Activated CD8-positive, alpha-beta T cell treated with anti-CD3 and anti-CD28 coated beads for 36 hours (primary cell): ENCODE results near the gene ETFBKMT. TPM values are rescaled to one million over a fixed set of nuclear protein-coding genes. Genes with fewer than 3 reads are reported as not detected.
A peak's percentile ranks its signal among the peaks of the same experiment; 100 is the strongest.
"Not testable (repeated sequence)": the region's sequence is repeated elsewhere in the genome, so short reads cannot be mapped to it uniquely, and the experiment has no call there.

Experiments used
- ATAC-seq: fragments of 200-7000 bp; cut with Tn5 transposase; one replicate; pipeline ENCODE4 v1.10.0; 2021; ENCODE audit warnings: mild to moderate bottlenecking, moderate library complexity
- CTCF ChIA-PET: fragments of 350-600 bp; sonication (Branson Sonifier 250); formaldehyde crosslinking; loops from one replicate; lab custom pipeline; 2021; ENCODE audit warnings: antibody characterized with exemption; lab: Charles Lee
- POLR2A ChIA-PET: fragments of 350-600 bp; sonication (Branson Sonifier 250); formaldehyde crosslinking; loops from one replicate; lab custom pipeline; 2021; ENCODE audit warnings: antibody characterized with exemption; lab: Charles Lee
- DNase-seq: peaks from one replicate; pipeline ENCODE4 v3.0.0-alpha.2; 2020
- H3K27ac Mint-ChIP-seq: one replicate; pipeline ENCODE4 v1.8.0; 2021; ENCODE audit warnings: mild to moderate bottlenecking, mixed read lengths
- H3K27me3 Mint-ChIP-seq: one replicate; pipeline ENCODE4 v1.8.0; 2021; ENCODE audit warnings: mixed read lengths
- H3K36me3 Mint-ChIP-seq: one replicate; pipeline ENCODE4 v1.8.0; 2021; ENCODE audit warnings: low read depth, mixed read lengths
- H3K4me1 Mint-ChIP-seq: one replicate; pipeline ENCODE4 v1.8.0; 2021; ENCODE audit warnings: low read depth, mixed read lengths
- H3K4me3 Mint-ChIP-seq: one replicate; pipeline ENCODE4 v1.8.0; 2021; ENCODE audit warnings: mild to moderate bottlenecking, moderate library complexity, mixed read lengths
- H3K9me3 Mint-ChIP-seq: one replicate; pipeline ENCODE4 v1.8.0; 2021; ENCODE audit warnings: mixed read lengths
- intact Hi-C: fragments of 100-400 bp; cut with micrococcal nuclease; formaldehyde crosslinking; loops from one replicate; pipeline ENCODE4 v1.10.0; 2022
- total RNA-seq, 2 experiments: library from RNA; stranded (reverse); gene quantifications; one replicate each; pipeline ENCODE4 v1.2.3, GENCODE V29; 2021
- TF ChIP-seq, protein P1 (sequence below): fragments of 200-600 bp; IDR thresholded peaks from one replicate; pipeline ENCODE4 v1.8.0; 2022; ENCODE audit warnings: antibody characterized with exemption, mild to moderate bottlenecking

ETFBKMT gene
- total RNA-seq, 2 experiments from 2014 or later: 0.99 to 1.1 TPM

GRCh38 chr12:31664038-31664437 lies 4.5 kb downstream of the ETFBKMT start:
- TF ChIP-seq, protein P1, sequence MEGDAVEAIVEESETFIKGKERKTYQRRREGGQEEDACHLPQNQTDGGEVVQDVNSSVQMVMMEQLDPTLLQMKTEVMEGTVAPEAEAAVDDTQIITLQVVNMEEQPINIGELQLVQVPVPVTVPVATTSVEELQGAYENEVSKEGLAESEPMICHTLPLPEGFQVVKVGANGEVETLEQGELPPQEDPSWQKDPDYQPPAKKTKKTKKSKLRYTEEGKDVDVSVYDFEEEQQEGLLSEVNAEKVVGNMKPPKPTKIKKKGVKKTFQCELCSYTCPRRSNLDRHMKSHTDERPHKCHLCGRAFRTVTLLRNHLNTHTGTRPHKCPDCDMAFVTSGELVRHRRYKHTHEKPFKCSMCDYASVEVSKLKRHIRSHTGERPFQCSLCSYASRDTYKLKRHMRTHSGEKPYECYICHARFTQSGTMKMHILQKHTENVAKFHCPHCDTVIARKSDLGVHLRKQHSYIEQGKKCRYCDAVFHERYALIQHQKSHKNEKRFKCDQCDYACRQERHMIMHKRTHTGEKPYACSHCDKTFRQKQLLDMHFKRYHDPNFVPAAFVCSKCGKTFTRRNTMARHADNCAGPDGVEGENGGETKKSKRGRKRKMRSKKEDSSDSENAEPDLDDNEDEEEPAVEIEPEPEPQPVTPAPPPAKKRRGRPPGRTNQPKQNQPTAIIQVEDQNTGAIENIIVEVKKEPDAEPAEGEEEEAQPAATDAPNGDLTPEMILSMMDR: no peak
- peaks cover 7% of the 10 kb centered on the region for H3K9me3 Mint-ChIP-seq
- intact Hi-C loops: no loop called here
- H3K36me3 Mint-ChIP-seq: peaks cover 8% of the 10 kb centered on the region
- peaks cover 3% of the 10 kb centered on the region for H3K4me1 Mint-ChIP-seq
- DNase-seq (no peak), ATAC-seq (no peak)
- H3K27me3 Mint-ChIP-seq: no peaks in the 10 kb centered on the region
- ChIA-PET CTCF (interaction anchor here (0.8 kb wide), 1 partner anchor 11 kb away, joined by 3 read pairs; no protein-coding TSS in a partner anchor), POLR2A (no interaction called here)
- H3K4me3 Mint-ChIP-seq: no peak overlapping the region
- no peak overlapping the region for H3K27ac Mint-ChIP-seq

- TF ChIP-seq, protein P1: no peak
- H3K27ac Mint-ChIP-seq: no peak overlapping the region
- ChIA-PET CTCF (interaction anchor here (0.7 to 6.4 kb wide), 2 partner anchors 14 to 34 kb away, joined by 3 to 23 read pairs; no protein-coding TSS in a partner anchor), POLR2A (no interaction called here)
- H3K4me3 Mint-ChIP-seq: no peak overlapping the region
- no peaks in the 10 kb centered on the region for H3K4me1 Mint-ChIP-seq
- intact Hi-C loops: no loop called here
- H3K9me3 Mint-ChIP-seq: peaks cover 12% of the 10 kb centered on the region
- peaks cover 14% of the 10 kb centered on the region for H3K36me3 Mint-ChIP-seq
- ATAC-seq: no peak
- H3K27me3 Mint-ChIP-seq: no peaks in the 10 kb centered on the region
- DNase-seq: no peak
These were observed 9.5 kb downstream of the ETFBKMT start for GRCh38 chr12:31669020-31669419.

DNA sequence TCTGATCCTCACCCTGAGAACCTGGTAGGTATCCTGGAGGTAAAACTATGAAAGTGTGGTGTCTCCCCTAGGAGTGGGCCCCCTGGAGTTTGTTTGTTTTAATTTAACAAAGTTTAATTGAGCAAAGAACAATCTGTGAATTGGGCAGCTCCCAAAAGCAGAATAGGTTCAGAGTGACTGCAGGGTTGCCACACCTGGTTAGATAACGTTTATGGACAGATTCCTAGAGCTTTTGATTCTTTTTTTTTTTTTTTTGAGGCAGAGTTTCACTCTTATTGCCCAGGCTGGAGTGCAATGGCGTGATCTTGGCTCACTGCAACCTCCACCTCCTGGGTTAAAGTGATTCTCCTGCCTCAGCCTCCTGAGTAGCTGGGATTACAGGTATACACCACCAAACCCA lies 10.1 kb downstream of the ETFBKMT start:
- CTCF ChIA-PET: interaction anchor here (6.4 kb wide), 1 partner anchor 13 kb away, joined by 23 read pairs; no protein-coding TSS in a partner anchor
- H3K27ac Mint-ChIP-seq, POLR2A ChIA-PET, H3K4me3 Mint-ChIP-seq, H3K27me3 Mint-ChIP-seq, intact Hi-C loops, H3K4me1 Mint-ChIP-seq, DNase-seq, ATAC-seq: not testable (repeated sequence)
- Mint-ChIP-seq H3K9me3 (peaks cover 12% of the 10 kb centered on the region), H3K36me3 (peaks cover 14% of the 10 kb centered on the region)

DNA sequence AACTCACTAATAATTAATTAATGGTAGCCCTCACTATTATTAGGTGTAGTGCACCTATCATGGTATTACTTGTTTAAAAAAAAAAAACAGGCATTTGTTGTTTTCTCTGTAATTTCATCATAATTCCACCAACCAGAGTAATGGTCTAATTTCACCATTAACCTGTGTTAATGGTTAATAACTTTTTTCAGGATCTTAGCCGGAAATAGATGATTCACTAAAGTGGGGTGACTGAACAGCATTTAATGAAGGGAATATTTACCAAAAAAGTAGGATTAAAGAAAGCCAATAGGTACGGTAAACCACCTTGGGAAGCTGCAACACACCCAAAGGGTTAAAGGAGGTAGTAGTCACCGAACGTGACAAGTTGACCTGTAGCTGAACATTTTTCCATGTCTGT lies 13.0 kb downstream of the ETFBKMT start:
- H3K4me3 Mint-ChIP-seq: no peak overlapping the region
- no peak overlapping the region for H3K27ac Mint-ChIP-seq
- DNase-seq (no peak), ATAC-seq (no peak)
- H3K9me3 Mint-ChIP-seq: peaks cover 10% of the 10 kb centered on the region
- intact Hi-C loops: no loop called here
- TF ChIP-seq, protein P1: no peak
- no peaks in the 10 kb centered on the region for H3K27me3 Mint-ChIP-seq
- H3K4me1 Mint-ChIP-seq: no peaks in the 10 kb centered on the region
- H3K36me3 Mint-ChIP-seq: peaks cover 12% of the 10 kb centered on the region
- POLR2A ChIA-PET: interaction anchor here (0.5 kb wide), 1 partner anchor 312 kb away, joined by 3 read pairs; no protein-coding TSS in a partner anchor
- CTCF ChIA-PET: interaction anchor here (0.9 to 6.4 kb wide), 2 partner anchors 10 to 278 kb away, joined by 3 to 23 read pairs; no protein-coding TSS in a partner anchor

DNA sequence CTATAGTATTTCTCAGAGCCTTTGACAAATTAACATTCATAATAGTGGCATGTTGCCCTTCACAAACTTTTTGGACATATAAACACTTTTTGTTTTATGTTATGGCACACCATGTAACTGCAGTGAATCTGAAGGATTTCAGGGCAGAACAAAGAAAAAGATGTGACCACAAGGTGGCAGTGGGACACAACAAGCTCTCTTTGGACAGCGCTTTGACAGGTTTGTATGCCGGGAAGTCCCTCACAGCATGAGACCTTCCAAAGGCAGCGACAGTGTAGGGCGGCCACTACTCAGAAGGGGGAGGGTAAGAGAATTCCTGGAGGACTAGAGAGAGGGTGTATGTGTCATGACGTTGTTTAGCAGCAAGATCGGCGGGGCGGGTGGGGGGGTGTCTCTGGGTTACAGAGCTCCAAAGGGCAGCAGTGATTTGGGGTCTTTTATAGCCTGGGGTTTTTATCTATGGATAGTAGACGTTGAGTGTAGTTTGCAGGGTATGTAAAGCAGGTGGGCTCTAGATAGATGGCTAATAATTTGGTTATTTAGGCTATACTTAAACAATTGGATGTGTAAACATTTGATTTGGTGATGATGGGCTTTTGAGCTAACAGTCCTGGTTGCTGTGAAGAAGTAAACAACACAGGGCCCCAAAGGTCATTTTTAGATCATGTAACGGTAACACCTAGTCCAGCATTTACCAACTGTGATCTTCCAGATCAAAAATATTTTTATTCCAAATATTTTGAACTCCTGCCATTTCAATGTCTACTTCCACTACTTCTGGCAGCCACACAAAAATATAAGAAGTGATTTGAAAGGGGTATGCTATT lies 22.9 kb downstream of the ETFBKMT start:
- intact Hi-C loops: loop anchor here (10.0 kb wide), 1 partner anchor 282 kb away; no protein-coding TSS in a partner anchor
- no peak overlapping the region for H3K4me3 Mint-ChIP-seq
- POLR2A ChIA-PET: interaction anchor here (1.4 kb wide), 1 partner anchor 193 kb away, joined by 4 read pairs; no protein-coding TSS in a partner anchor

More for the DNA sequence above, 22.9 kb downstream of the ETFBKMT start:
- no peaks in the 10 kb centered on the region for H3K27me3 Mint-ChIP-seq
- ATAC-seq: peak; percentile 92
- peak; percentile 79 for DNase-seq
- peaks cover 33% of the 10 kb centered on the region for H3K36me3 Mint-ChIP-seq
- H3K9me3 Mint-ChIP-seq: peaks cover 10% of the 10 kb centered on the region
- H3K27ac Mint-ChIP-seq: peak overlapping the region; percentile 82
- H3K4me1 Mint-ChIP-seq: peaks cover 12% of the 10 kb centered on the region
- CTCF ChIA-PET: interaction anchor here (0.6 to 3.6 kb wide), 30 partner anchors 10 to 527 kb away, joined by 3 to 24 read pairs (median 4); partner anchors contain the start of genes BICD1, ETFBKMT and RESF1
- TF ChIP-seq, protein P1: peak; percentile 73
